ENCODE data around the gene CATSPERD.
A peak's percentile ranks its signal among the peaks of the same experiment; 100 is the strongest.

Gene CATSPERD

DNA sequence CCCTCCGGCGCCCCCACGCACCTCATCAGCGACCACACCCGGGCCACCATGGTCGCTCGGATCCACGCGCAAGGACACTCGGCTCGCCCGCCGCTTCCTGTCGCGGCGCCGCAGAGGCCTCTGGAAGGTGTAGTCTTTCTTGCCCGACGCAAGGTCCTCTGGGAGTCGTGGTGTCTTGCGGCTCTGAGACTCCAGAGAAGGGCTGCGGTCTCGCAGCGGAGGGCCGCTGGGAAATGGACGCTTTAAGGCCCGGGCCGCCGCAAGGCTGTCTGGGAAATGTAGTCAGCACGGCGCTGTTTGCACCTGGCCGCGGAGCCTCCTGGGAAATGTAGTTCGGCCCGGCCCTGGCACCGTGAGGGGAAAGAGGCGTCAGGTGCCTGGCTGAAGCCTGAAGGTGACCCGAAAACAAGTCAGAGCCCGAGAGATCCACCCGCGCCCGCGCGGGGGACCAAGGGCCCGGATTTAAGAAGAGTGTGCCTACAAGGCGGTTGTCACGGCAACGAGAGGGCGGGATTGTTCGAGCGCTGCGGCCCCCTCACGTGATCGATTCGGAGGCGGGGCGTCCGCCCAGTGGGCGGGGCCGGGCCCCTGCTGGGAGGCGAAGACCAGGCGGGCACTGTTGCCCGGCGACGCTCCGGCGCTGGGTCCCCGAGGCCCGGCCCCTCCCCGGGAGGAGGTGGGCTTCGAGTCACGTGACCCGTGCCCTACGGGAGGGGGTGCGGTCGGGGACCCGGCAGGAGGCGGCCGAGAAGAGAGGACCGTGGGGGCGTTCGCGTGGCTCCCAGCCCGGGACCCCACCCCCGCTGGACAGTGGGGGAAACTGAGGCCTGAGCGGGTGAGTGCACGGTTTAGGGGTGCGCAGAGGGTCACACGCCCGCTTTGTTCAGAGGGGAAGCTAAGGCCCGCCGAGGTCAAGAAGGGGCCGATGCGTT, 39.7 kb upstream of the CATSPERD start, which contains the start of the genes HSD11B1L and MICOS13:
HSD11B1L (plus strand) TSS at position 591 of the 932 bp plus-strand sequence. CDS start 3,806 bp downstream, outside the sequence.
MICOS13 (minus strand) TSS at position 80 of the 932 bp plus-strand sequence; CDS start at position 50, 30 bp downstream.
- H3K4me3 ChIP-seq (ENCODE audit: low read depth, low read length): peak within 1 kb of the TSS; percentile 85
- H3K4ac ChIP-seq (ENCODE audit: low read depth, low read length): peak within 1 kb of the TSS; percentile 50
- no peaks in the 10 kb centered on the region for H3K9me3 ChIP-seq (ENCODE audit: insufficient read depth, low read depth, low read length)
- no peaks in the 10 kb centered on the region for H3K27me3 ChIP-seq (ENCODE audit: insufficient read depth, low read length)
- H2BK5ac ChIP-seq (ENCODE audit: low read depth, low read length, poor library complexity): peak within 1 kb of the TSS; percentile 91
- H3K4me2 ChIP-seq (ENCODE audit: low read length): peak within 1 kb of the TSS; percentile 88
- H3K79me1 ChIP-seq (ENCODE audit: low read length): peaks cover 12% of the 10 kb centered on the region
- H3K9ac ChIP-seq (ENCODE audit: low read length): peak within 1 kb of the TSS; percentile 82
- H3K36me3 ChIP-seq (ENCODE audit: control insufficient read depth in 1 of 2, insufficient read depth in 2 of 2, low read length in 2 of 2): peaks cover 6 to 9% of the 10 kb centered on the region in 2 experiments
- peak within 1 kb of the TSS; percentile 81 for H3K14ac ChIP-seq (ENCODE audit: low read length)
- peak within 1 kb of the TSS; percentile 83 for H2BK12ac ChIP-seq (ENCODE audit: low read length)
- WGBS (ENCODE audit: extremely low coverage, insufficient coverage, insufficient read length): no CpG with 5 or more reads among the region's 94 CpGs
- peak; percentile 99 for DNase-seq
- H3K79me2 ChIP-seq (ENCODE audit: control insufficient read depth, insufficient read depth, low read length, poor library complexity): peaks cover 12% of the 10 kb centered on the region
- peaks cover 13 to 15% of the 10 kb centered on the region in 2 experiments for H3K4me1 ChIP-seq (ENCODE audit: control insufficient read depth in 1 of 2, insufficient read depth in 2 of 2, low read length in 2 of 2)
- H4K12ac ChIP-seq (ENCODE audit: low read depth, low read length): peak within 1 kb of the TSS; percentile 91
- H2BK120ac ChIP-seq (ENCODE audit: insufficient read depth, low read length, poor library complexity): peak within 1 kb of the TSS; percentile 81
- H2AFZ ChIP-seq (ENCODE audit: insufficient read depth, low read length, poor library complexity): peak within 1 kb of the TSS; percentile 92
- peak within 1 kb of the TSS; percentile 80 for H2AK5ac ChIP-seq (ENCODE audit: low read length)
- H4K91ac ChIP-seq (ENCODE audit: low read depth, low read length): peak within 1 kb of the TSS; percentile 85
- H3K23ac ChIP-seq (ENCODE audit: low read length): no peak within 1 kb of the TSS
- H4K8ac ChIP-seq (ENCODE audit: low read depth, low read length): peak within 1 kb of the TSS; percentile 92
- H3K18ac ChIP-seq (ENCODE audit: low read length): peak within 1 kb of the TSS; percentile 94
- H3K27ac ChIP-seq (ENCODE audit: low read depth, low read length): peak within 1 kb of the TSS; percentile 59

DNA sequence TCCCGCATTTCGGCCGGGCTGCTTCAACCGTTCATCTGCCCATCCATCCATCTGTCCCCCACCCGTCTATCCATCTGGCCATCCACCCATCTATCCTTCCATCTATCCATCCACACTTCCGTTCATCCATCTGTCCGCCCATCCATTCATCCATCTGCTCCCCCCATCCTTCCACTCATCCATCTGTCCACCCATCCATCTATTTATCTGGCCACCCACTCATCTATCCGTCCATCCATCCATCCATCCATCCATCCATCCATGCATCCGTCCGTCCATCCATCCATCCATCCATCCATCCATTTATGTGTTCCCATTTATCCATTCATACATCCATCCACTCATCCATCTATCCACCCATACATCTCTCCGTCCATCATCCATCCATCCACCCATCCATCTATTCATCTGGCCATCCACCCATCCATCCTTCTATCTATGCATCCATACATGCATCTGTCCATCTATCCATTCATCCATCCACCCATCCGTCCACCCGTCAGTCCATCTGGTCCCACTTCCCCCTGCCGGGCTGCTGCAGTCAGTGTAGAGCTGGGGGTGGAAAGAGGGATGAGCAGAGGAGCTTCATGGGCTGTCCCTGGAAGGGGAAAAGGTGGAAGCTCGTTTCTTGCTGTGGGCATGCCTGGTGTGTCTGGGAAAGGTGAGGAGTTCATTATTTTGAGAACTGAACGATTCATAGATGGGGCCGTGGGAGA, 38.9 kb upstream of the CATSPERD start:
- Histone ChIP-seq H4K8ac (ENCODE audit: low read depth, low read length) (peak overlapping the region; percentile 92), H3K9ac (ENCODE audit: low read length) (peak overlapping the region; percentile 82), H2BK120ac (ENCODE audit: insufficient read depth, low read length, poor library complexity) (no peak overlapping the region), H3K14ac (ENCODE audit: low read length) (peak overlapping the region; percentile 52), H2AFZ (ENCODE audit: insufficient read depth, low read length, poor library complexity) (no peak overlapping the region), H3K9me3 (ENCODE audit: insufficient read depth, low read depth, low read length) (no peaks in the 10 kb centered on the region), H3K27ac (ENCODE audit: low read depth, low read length) (no peak overlapping the region), H3K23ac (ENCODE audit: low read length) (no peak overlapping the region), H2AK5ac (ENCODE audit: low read length) (no peak overlapping the region), H3K4me3 (ENCODE audit: low read depth, low read length) (peak overlapping the region; percentile 74), H3K4me1 (ENCODE audit: control insufficient read depth in 1 of 2, insufficient read depth in 2 of 2, low read length in 2 of 2) (peaks cover 16 to 19% of the 10 kb centered on the region in 2 experiments), H2BK12ac (ENCODE audit: low read length) (no peak overlapping the region), H3K18ac (ENCODE audit: low read length) (peak overlapping the region; percentile 94), H4K91ac (ENCODE audit: low read depth, low read length) (peak overlapping the region; percentile 85), H3K27me3 (ENCODE audit: insufficient read depth, low read length) (no peaks in the 10 kb centered on the region), H3K4me2 (ENCODE audit: low read length) (peak overlapping the region; percentile 88), H3K36me3 (ENCODE audit: control insufficient read depth in 1 of 2, insufficient read depth in 2 of 2, low read length in 2 of 2) (peaks cover 6 to 9% of the 10 kb centered on the region in 2 experiments), H4K12ac (ENCODE audit: low read depth, low read length) (peak overlapping the region; percentile 91), H3K79me2 (ENCODE audit: control insufficient read depth, insufficient read depth, low read length, poor library complexity) (peaks cover 12% of the 10 kb centered on the region), H2BK5ac (ENCODE audit: low read depth, low read length, poor library complexity) (no peak overlapping the region), H3K79me1 (ENCODE audit: low read length) (peaks cover 12% of the 10 kb centered on the region), H3K4ac (ENCODE audit: low read depth, low read length) (no peak overlapping the region)
- WGBS (ENCODE audit: extremely low coverage, insufficient coverage, insufficient read length): 100% methylated on average over 1 of the region's 17 CpGs
- no peak for DNase-seq

DNA sequence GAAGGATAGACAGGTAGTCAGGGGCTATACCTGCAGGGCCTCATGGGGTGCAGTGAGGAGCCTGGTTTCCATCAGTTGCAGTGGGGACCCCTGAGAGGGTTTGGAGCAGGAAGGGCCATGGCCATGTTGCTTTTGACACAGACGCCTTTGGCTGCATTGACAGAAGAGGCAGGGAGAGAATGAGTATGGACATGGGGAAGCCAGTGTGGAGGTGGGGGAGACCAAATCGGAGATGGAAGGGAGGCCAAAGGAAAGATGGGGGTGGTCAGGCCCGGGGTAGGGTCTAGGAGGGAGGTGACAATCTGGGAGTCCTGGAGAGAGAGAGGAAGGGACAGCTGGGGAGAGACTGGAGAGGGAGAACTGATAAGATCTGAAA, 38.3 kb upstream of the CATSPERD start:
- Histone ChIP-seq H3K18ac (ENCODE audit: low read length) (no peak overlapping the region), H3K27me3 (ENCODE audit: insufficient read depth, low read length) (no peaks in the 10 kb centered on the region), H3K27ac (ENCODE audit: low read depth, low read length) (no peak overlapping the region), H3K4me2 (ENCODE audit: low read length) (no peak overlapping the region), H4K91ac (ENCODE audit: low read depth, low read length) (no peak overlapping the region), H3K9me3 (ENCODE audit: insufficient read depth, low read depth, low read length) (no peaks in the 10 kb centered on the region), H3K14ac (ENCODE audit: low read length) (no peak overlapping the region), H2BK5ac (ENCODE audit: low read depth, low read length, poor library complexity) (no peak overlapping the region), H2BK120ac (ENCODE audit: insufficient read depth, low read length, poor library complexity) (no peak overlapping the region), H3K79me2 (ENCODE audit: control insufficient read depth, insufficient read depth, low read length, poor library complexity) (peaks cover 12% of the 10 kb centered on the region), H2AFZ (ENCODE audit: insufficient read depth, low read length, poor library complexity) (no peak overlapping the region), H4K8ac (ENCODE audit: low read depth, low read length) (no peak overlapping the region), H2BK12ac (ENCODE audit: low read length) (no peak overlapping the region), H3K36me3 (ENCODE audit: control insufficient read depth in 1 of 2, insufficient read depth in 2 of 2, low read length in 2 of 2) (peaks cover 6 to 8% of the 10 kb centered on the region in 2 experiments), H3K79me1 (ENCODE audit: low read length) (peaks cover 14% of the 10 kb centered on the region), H3K4me1 (ENCODE audit: control insufficient read depth in 1 of 2, insufficient read depth in 2 of 2, low read length in 2 of 2) (peaks cover 16 to 19% of the 10 kb centered on the region in 2 experiments), H2AK5ac (ENCODE audit: low read length) (no peak overlapping the region), H3K9ac (ENCODE audit: low read length) (no peak overlapping the region), H4K12ac (ENCODE audit: low read depth, low read length) (no peak overlapping the region), H3K23ac (ENCODE audit: low read length) (no peak overlapping the region), H3K4ac (ENCODE audit: low read depth, low read length) (no peak overlapping the region), H3K4me3 (ENCODE audit: low read depth, low read length) (no peak overlapping the region)
- no peak for DNase-seq
- no CpG with 5 or more reads among the region's 3 CpGs for WGBS (ENCODE audit: extremely low coverage, insufficient coverage, insufficient read length)

DNA sequence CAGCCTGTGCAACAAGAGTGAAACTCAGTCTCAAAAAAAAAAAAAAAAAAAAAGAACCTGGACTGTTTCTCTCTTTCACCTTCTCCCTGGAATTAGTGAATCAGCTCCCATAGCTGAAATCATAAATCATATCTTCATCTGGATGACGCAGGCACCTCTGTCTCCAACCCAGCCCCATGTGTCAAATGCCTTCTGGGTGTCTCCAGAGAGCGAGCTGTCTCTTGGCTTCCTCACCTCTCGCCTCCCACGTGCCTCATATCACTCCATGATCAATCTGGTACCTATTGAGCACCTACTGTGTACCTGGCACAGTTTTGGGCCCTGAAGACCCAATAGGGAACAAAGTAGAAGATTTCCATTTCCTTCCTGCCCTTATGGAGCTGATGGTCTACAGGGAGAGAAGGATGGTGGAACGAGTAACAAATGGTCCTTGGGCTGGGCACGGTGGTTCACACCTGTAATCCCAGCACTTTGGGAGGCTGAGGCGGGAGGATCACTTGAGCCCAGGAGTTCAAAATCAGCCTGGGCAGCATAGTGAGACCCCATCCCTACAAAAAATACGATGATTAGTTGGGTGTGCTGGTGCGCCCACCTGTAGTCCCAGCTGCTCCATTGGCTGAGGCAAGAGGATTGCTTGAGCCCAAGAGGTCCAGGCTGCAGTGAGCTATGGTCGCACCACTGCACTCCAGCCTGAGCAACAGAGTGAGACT, 37.1 kb upstream of the CATSPERD start:
- H3K9ac ChIP-seq (ENCODE audit: low read length): no peak overlapping the region
- H3K14ac ChIP-seq (ENCODE audit: low read length): no peak overlapping the region
- H2BK12ac ChIP-seq (ENCODE audit: low read length): no peak overlapping the region
- H3K79me2 ChIP-seq (ENCODE audit: control insufficient read depth, insufficient read depth, low read length, poor library complexity): peaks cover 12% of the 10 kb centered on the region
- H3K18ac ChIP-seq (ENCODE audit: low read length): no peak overlapping the region
- H3K4me3 ChIP-seq (ENCODE audit: low read depth, low read length): no peak overlapping the region
- no peak overlapping the region for H2AK5ac ChIP-seq (ENCODE audit: low read length)
- peaks cover 16 to 24% of the 10 kb centered on the region in 2 experiments for H3K4me1 ChIP-seq (ENCODE audit: control insufficient read depth in 1 of 2, insufficient read depth in 2 of 2, low read length in 2 of 2)
- DNase-seq: peak in 1 of 2 donors; percentile 64
- WGBS (ENCODE audit: extremely low coverage, insufficient coverage, insufficient read length): no CpG with 5 or more reads among the region's 10 CpGs
- peaks cover 14% of the 10 kb centered on the region for H3K79me1 ChIP-seq (ENCODE audit: low read length)
- H3K27me3 ChIP-seq (ENCODE audit: insufficient read depth, low read length): no peaks in the 10 kb centered on the region
- no peak overlapping the region for H2BK5ac ChIP-seq (ENCODE audit: low read depth, low read length, poor library complexity)
- H4K91ac ChIP-seq (ENCODE audit: low read depth, low read length): no peak overlapping the region
- H3K36me3 ChIP-seq (ENCODE audit: control insufficient read depth in 1 of 2, insufficient read depth in 2 of 2, low read length in 2 of 2): peaks cover 1 to 2% of the 10 kb centered on the region in 2 experiments
- H4K12ac ChIP-seq (ENCODE audit: low read depth, low read length): no peak overlapping the region
- H3K27ac ChIP-seq (ENCODE audit: low read depth, low read length): no peak overlapping the region
- no peak overlapping the region for H2BK120ac ChIP-seq (ENCODE audit: insufficient read depth, low read length, poor library complexity)
- no peak overlapping the region for H2AFZ ChIP-seq (ENCODE audit: insufficient read depth, low read length, poor library complexity)
- no peak overlapping the region for H4K8ac ChIP-seq (ENCODE audit: low read depth, low read length)
- H3K4me2 ChIP-seq (ENCODE audit: low read length): no peak overlapping the region
- no peak overlapping the region for H3K23ac ChIP-seq (ENCODE audit: low read length)
- no peaks in the 10 kb centered on the region for H3K9me3 ChIP-seq (ENCODE audit: insufficient read depth, low read depth, low read length)
- no peak overlapping the region for H3K4ac ChIP-seq (ENCODE audit: low read depth, low read length)

All from trophoblast cell (in vitro differentiated cells and primary cell).